Stimulated activated CD8-positive, alpha-beta memory T cell treated with anti-CD3 and anti-CD28 coated beads, Interleukin-2, amount 100 ng/mL, for 48 hours (primary cell): Measurements from ENCODE around the gene MARCHF2.
A peak's percentile ranks its signal among the peaks of the same experiment; 100 is the strongest.

ENCODE experiments used
- DNase-seq, 2 donors: peaks; one replicate each; pipeline ENCODE4 v3.0.0-alpha.2; 2020; ENCODE audit warnings: low read depth in 2 of 2

Gene MARCHF2

GRCh38 chr19:8477889-8478288, 64.8 kb downstream of the MARCHF2 start:
- DNase-seq, result no peak

GRCh38 chr19:8478598-8478997, 65.5 kb downstream of the MARCHF2 start:
- DNase-seq, result no peak

GRCh38 chr19:8481201-8481600, 68.1 kb downstream of the MARCHF2 start:
- DNase-seq, result no peak

GRCh38 chr19:8481616-8482015, 68.5 kb downstream of the MARCHF2 start:
- DNase-seq, result no peak

GRCh38 chr19:8482696-8483095, 69.6 kb downstream of the MARCHF2 start:
- DNase-seq, result no peak

- DNase-seq, result no peak
These were observed 70.1 kb downstream of the MARCHF2 start for GRCh38 chr19:8483165-8483564.

- DNase-seq, result no peak
These were observed 71.3 kb downstream of the MARCHF2 start for GRCh38 chr19:8484331-8484894.

- DNase-seq, result no peak
These were observed 72.7 kb downstream of the MARCHF2 start for GRCh38 chr19:8485561-8486371.

- DNase-seq, result no peak
These were observed 73.6 kb downstream of the MARCHF2 start for GRCh38 chr19:8486661-8487136.

GRCh38 chr19:8487137-8487851, 74.2 kb downstream of the MARCHF2 start:
- peak; percentile 34 to 44 for DNase-seq

- DNase-seq, result no peak
These were observed 75.3 kb downstream of the MARCHF2 start for GRCh38 chr19:8488365-8488764.
